B cell (primary cell): ENCODE measurements around the gene PRSS56. TPM values are rescaled to one million over a fixed set of nuclear protein-coding genes. Genes with fewer than 3 reads are reported as not detected.

Experiments used
- ATAC-seq: fragments of 200-7000 bp; cut with Tn5 transposase; one replicate; pipeline ENCODE4 v1.10.0; 2021; ENCODE audit warnings: low read depth, mild to moderate bottlenecking, moderate number of reproducible peaks, moderate library complexity
- CTCF ChIA-PET: fragments of 350-600 bp; sonication (Branson Sonifier 250); formaldehyde crosslinking; loops from one replicate; lab custom pipeline; 2021; ENCODE audit warnings: antibody characterized with exemption, inconsistent platforms; lab: Charles Lee
- POLR2A ChIA-PET: fragments of 350-600 bp; sonication (Branson Sonifier 250); formaldehyde crosslinking; loops from one replicate; lab custom pipeline; 2021; ENCODE audit warnings: antibody characterized with exemption; lab: Charles Lee
- DNase-seq: peaks from one replicate; pipeline ENCODE4 v3.0.0; 2013
- H2AFZ ChIP-seq: 2 replicates; pipeline ENCODE4 v1.6.1; 2012; ENCODE audit warnings: mild to moderate bottlenecking, low read depth, low read length; ENCODE audit not compliant: insufficient read depth, poor library complexity, severe bottlenecking
- H3K27ac ChIP-seq, 2 donors: 1 replicate in 1 of 2; 2 replicates in 1 of 2; pipeline ENCODE4 v1.5.1; 2012 to 2013; ENCODE audit warnings: low read length in 2 of 2, mild to moderate bottlenecking in 2 of 2, moderate library complexity in 1 of 2
- H3K27me3 ChIP-seq, 4 experiments: fragments of 200-600 bp in 1 of 4; sonication (generic) in 1 of 4; replicated peaks in 1 of 4; 1 replicate in 2 of 4; 2 replicates in 2 of 4; pipeline versions ENCODE4 v1.6.1 to v1.7.0; 2013 to 2016; ENCODE audit warnings: low read length in 3 of 4, mild to moderate bottlenecking in 2 of 4, mixed read lengths in 1 of 4, moderate library complexity in 1 of 4; ENCODE audit not compliant: insufficient read depth in 4 of 4, control insufficient read depth in 3 of 4; ENCODE audit errors: control extremely low read depth in 1 of 4
- H3K36me3 ChIP-seq, 2 experiments: replicated peaks in 1 of 2; 1 replicate in 1 of 2; 2 replicates in 1 of 2; pipeline versions ENCODE4 v1.6.1 to v1.7.1; 2013; ENCODE audit warnings: low read length in 1 of 2; ENCODE audit not compliant: insufficient read depth in 2 of 2, control insufficient read depth in 1 of 2; ENCODE audit errors: control extremely low read depth in 1 of 2, extremely low read depth in 1 of 2
- H3K4me1 ChIP-seq, 2 donors: fragments of 200-600 bp in 1 of 2; sonication (generic) in 1 of 2; 1 replicate in 1 of 2; 2 replicates in 1 of 2; pipeline versions ENCODE4 v1.5.1 to v1.6.1; 2013 to 2017; ENCODE audit warnings: low read length in 2 of 2; ENCODE audit not compliant: control insufficient read depth in 2 of 2, insufficient read depth in 2 of 2
- H3K4me2 ChIP-seq: replicated peaks from 2 replicates; pipeline ENCODE3; 2012; ENCODE audit warnings: mild to moderate bottlenecking, low read depth, low read length; ENCODE audit not compliant: poor library complexity, severe bottlenecking
- H3K4me3 ChIP-seq, 5 experiments: fragments of 200-600 bp in 1 of 5; sonication (generic) in 1 of 5; 1 replicate in 3 of 5; 2 replicates in 2 of 5; pipeline versions ENCODE4 v1.5.1 to v1.7.0; 2011 to 2016; ENCODE audit warnings: low read length in 4 of 5, mild to moderate bottlenecking in 4 of 5, low read depth in 2 of 5, control low read depth in 1 of 5, moderate library complexity in 1 of 5; ENCODE audit not compliant: insufficient read depth in 1 of 5; ENCODE audit errors: control extremely low read depth in 1 of 5, extremely low read depth in 1 of 5
- H3K79me2 ChIP-seq: fragments of 200-600 bp; sonication (generic); one replicate; pipeline ENCODE4 v1.6.0; 2016; ENCODE audit warnings: low read length; ENCODE audit not compliant: control insufficient read depth, insufficient read depth
- H3K9ac ChIP-seq: fragments of 200-600 bp; sonication (generic); 2 replicates; pipeline ENCODE4 v1.6.1; 2017; ENCODE audit warnings: mild to moderate bottlenecking, low read length, moderate library complexity
- H3K9me3 ChIP-seq, 3 donors: one replicate each; pipeline versions ENCODE4 v1.6.1 to v1.7.1; 2013; ENCODE audit warnings: low read length in 2 of 3; ENCODE audit not compliant: control insufficient read depth in 2 of 3, insufficient read depth in 1 of 3; ENCODE audit errors: control extremely low read depth in 1 of 3
- H4K20me1 ChIP-seq: 2 replicates; pipeline ENCODE4 v1.6.0; 2012; ENCODE audit warnings: mild to moderate bottlenecking, low read length; ENCODE audit not compliant: insufficient read depth, control insufficient read depth, poor library complexity, severe bottlenecking
- H3K27ac Mint-ChIP-seq: one replicate; pipeline ENCODE4 v1.8.0; 2021; ENCODE audit warnings: mixed read lengths
- H3K27me3 Mint-ChIP-seq: one replicate; pipeline ENCODE4 v1.8.0; 2021; ENCODE audit warnings: mixed read lengths
- H3K4me1 Mint-ChIP-seq: one replicate; pipeline ENCODE4 v1.8.0; 2021; ENCODE audit warnings: mixed read lengths
- H3K4me3 Mint-ChIP-seq: one replicate; pipeline ENCODE4 v1.8.0; 2021; ENCODE audit warnings: mixed read lengths
- H3K9me3 Mint-ChIP-seq: one replicate; pipeline ENCODE4 v1.8.0; 2022; ENCODE audit warnings: mixed read lengths; ENCODE audit not compliant: insufficient read depth
- EZH2 ChIP-seq: IDR thresholded peaks from 2 replicates; pipeline ENCODE4 v1.6.1; 2012; ENCODE audit warnings: borderline replicate concordance, low read depth, mild to moderate bottlenecking, moderate library complexity, low read length; ENCODE audit not compliant: insufficient read depth, poor library complexity, severe bottlenecking
- WGBS: methylation state at CpG from one replicate; pipeline ENCODE4 v1.1.5; 2013; ENCODE audit warnings: missing lambda C conversion rate; ENCODE audit not compliant: insufficient coverage; 5-methylcytosine and 5-hydroxymethylcytosine counted together
- intact Hi-C: fragments of 100-400 bp; cut with micrococcal nuclease; formaldehyde crosslinking; loops from one replicate; pipeline ENCODE4 v1.10.0; 2022
- polyA plus RNA-seq: library from polyadenylated mRNA; depleted of rRNA; stranded (reverse); fragments of >200 nt; gene quantifications from 2 replicates; pipeline ENCODE4 v1.2.3, GENCODE V29; 2012
- total RNA-seq, 2 donors: library from RNA; stranded (reverse); fragments of 120-200 nt in 1 of 2; gene quantifications; 1 replicate in 1 of 2; 2 replicates in 1 of 2; pipeline versions ENCODE4 v1.2.3 to v1.2.4, GENCODE V29; 2013 to 2022
- TF ChIP-seq, protein P1 (sequence below): fragments of 200-600 bp; IDR thresholded peaks from one replicate; pipeline ENCODE4 v1.8.0; 2022; ENCODE audit warnings: antibody characterized with exemption, mild to moderate bottlenecking

Gene PRSS56
- total and polyA plus RNA-seq, 2 donors (not counting 1 experiment from before 2014, with no cell fraction given) = not detected

DNA sequence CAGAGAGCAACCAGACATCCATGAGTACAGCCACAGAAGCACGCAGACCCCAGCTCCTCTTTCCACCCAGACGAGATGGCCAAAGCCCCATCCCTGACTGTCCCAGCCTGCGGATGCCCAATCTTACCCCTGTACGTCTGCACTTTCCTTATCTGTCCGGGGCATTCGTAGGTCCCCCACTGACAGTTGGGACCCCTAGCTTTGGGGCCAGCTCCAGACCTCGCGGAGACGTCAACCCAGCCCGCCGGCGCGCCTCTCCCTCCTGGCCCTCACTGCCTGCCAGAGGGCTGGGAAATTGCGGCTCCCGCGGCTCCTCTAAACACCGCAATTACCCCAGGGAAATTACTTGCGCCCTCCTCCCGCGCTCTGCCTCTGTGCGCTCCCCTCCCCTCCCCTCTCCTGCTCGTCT, 34.8 kb upstream of the PRSS56 start:
- POLR2A ChIA-PET = no interaction called here
- WGBS = 10% methylated on average over 22 of the region's 22 CpGs
- Mint-ChIP-seq H3K27me3 (peaks cover 34% of the 10 kb centered on the region), H3K9me3 (no peaks in the 10 kb centered on the region), H3K27ac (no peak overlapping the region), H3K4me1 (peaks cover 11% of the 10 kb centered on the region), H3K4me3 (peak overlapping the region; percentile 39)
- peaks cover 0 to 33% (median 2%) of the 10 kb centered on the region in 4 experiments for H3K27me3 ChIP-seq
- CTCF ChIA-PET = no interaction called here
- peaks cover 7 to 11% of the 10 kb centered on the region in 2 donors for H3K4me1 ChIP-seq
- peak overlapping the region; percentile 28 for H3K4me2 ChIP-seq
- no peaks in the 10 kb centered on the region for H4K20me1 ChIP-seq
- no peaks in the 10 kb centered on the region for H3K79me2 ChIP-seq
- DNase-seq (no peak), ATAC-seq (no peak)
- no peak overlapping the region for H3K4me3 ChIP-seq
- H3K9me3 ChIP-seq = no peaks in the 10 kb centered on the region
- no peak overlapping the region for H3K9ac ChIP-seq
- TF ChIP-seq, protein P1, sequence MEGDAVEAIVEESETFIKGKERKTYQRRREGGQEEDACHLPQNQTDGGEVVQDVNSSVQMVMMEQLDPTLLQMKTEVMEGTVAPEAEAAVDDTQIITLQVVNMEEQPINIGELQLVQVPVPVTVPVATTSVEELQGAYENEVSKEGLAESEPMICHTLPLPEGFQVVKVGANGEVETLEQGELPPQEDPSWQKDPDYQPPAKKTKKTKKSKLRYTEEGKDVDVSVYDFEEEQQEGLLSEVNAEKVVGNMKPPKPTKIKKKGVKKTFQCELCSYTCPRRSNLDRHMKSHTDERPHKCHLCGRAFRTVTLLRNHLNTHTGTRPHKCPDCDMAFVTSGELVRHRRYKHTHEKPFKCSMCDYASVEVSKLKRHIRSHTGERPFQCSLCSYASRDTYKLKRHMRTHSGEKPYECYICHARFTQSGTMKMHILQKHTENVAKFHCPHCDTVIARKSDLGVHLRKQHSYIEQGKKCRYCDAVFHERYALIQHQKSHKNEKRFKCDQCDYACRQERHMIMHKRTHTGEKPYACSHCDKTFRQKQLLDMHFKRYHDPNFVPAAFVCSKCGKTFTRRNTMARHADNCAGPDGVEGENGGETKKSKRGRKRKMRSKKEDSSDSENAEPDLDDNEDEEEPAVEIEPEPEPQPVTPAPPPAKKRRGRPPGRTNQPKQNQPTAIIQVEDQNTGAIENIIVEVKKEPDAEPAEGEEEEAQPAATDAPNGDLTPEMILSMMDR = no peak
- TF ChIP-seq EZH2 = no peak
- no peak overlapping the region for H3K27ac ChIP-seq
- H2AFZ ChIP-seq = no peak overlapping the region
- H3K36me3 ChIP-seq = no peaks in the 10 kb centered on the region
- intact Hi-C loops = no loop called here

DNA sequence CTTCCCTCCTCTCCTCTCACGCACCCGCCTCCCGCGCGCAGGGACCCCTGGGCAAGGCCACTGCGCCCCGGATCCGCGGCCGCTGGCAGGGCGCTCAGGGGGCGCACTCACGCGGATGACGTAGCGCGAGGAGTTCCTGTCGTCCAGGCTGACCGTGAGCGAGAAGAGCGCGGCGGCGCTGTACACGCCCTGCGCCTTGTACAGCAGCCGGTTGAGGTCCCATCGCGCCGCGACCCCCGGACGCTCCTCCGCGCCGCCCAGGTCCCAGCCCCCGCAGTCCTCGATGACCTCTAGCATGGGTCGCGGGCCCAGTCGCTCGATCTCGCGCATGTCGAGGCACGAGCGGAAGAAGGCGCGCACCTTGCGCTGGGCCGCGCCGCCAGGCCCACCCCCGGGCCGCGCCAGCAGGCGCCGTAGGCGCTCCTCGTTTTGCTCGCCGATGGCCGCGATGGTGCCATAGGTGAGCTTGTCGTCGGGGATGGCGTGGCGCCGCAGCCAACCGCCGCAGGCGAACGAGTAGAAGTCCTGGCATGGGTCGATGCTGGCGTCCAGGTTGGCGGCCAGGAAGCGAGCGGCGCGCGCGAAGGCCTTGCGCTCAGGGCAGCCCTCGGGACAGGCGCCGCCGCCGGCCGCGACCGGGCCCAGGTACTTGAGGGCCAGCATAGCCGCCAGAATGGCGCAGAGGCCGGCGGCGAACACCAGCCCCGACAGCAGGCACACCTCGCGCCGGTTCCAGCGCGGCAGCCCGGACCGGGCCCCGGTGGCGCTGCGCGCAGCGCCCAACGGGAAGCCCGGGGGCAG, 34.2 kb upstream of the PRSS56 start:
- no peaks in the 10 kb centered on the region for H3K36me3 ChIP-seq
- intact Hi-C loops = no loop called here
- ChIA-PET POLR2A (no interaction called here), CTCF (no interaction called here)
- peak overlapping the region; percentile 28 for H3K4me2 ChIP-seq
- H2AFZ ChIP-seq = no peak overlapping the region
- peaks cover 0 to 33% (median 2%) of the 10 kb centered on the region in 4 experiments for H3K27me3 ChIP-seq
- 9% methylated on average over 111 of the region's 111 CpGs for WGBS
- Mint-ChIP-seq H3K4me3 (no peak overlapping the region), H3K27me3 (peaks cover 36% of the 10 kb centered on the region), H3K27ac (no peak overlapping the region), H3K9me3 (no peaks in the 10 kb centered on the region), H3K4me1 (peaks cover 11% of the 10 kb centered on the region)
- DNase-seq (no peak), ATAC-seq (no peak)
- TF ChIP-seq, protein P1 = no peak
- no peak for TF ChIP-seq EZH2
- no peaks in the 10 kb centered on the region for H3K9me3 ChIP-seq
- H3K79me2 ChIP-seq = no peaks in the 10 kb centered on the region
- no peak overlapping the region for H3K27ac ChIP-seq
- no peak overlapping the region for H3K9ac ChIP-seq
- H3K4me3 ChIP-seq = no peak overlapping the region
- H4K20me1 ChIP-seq = no peaks in the 10 kb centered on the region
- peaks cover 7 to 11% of the 10 kb centered on the region in 2 donors for H3K4me1 ChIP-seq
